Fibroblast of lung (primary cell): ENCODE data around the gene EEF1A2. TPM values are rescaled to one million over a fixed set of nuclear protein-coding genes. Genes with fewer than 3 reads are reported as not detected.

Source experiments
- DNase-seq, 2 donors: peaks; one replicate each; pipeline versions ENCODE4 v3.0.0 to v3.0.0-alpha.2; 2010; ENCODE audit warnings: low read depth in 2 of 2
- H2AFZ ChIP-seq: 2 replicates; pipeline ENCODE4 v1.5.1; 2012; ENCODE audit warnings: low read length, control low read depth, inconsistent platforms
- H3K27ac ChIP-seq: 2 replicates; pipeline ENCODE4 v1.5.1; 2011; ENCODE audit warnings: low read length, control low read depth; ENCODE audit not compliant: insufficient read depth
- H3K27me3 ChIP-seq: 2 replicates; pipeline ENCODE4 v1.5.1; 2011; ENCODE audit warnings: mild to moderate bottlenecking, low read length; ENCODE audit not compliant: control insufficient read depth, insufficient read depth
- H3K36me3 ChIP-seq: 2 replicates; pipeline ENCODE4 v1.5.1; 2011; ENCODE audit warnings: low read length; ENCODE audit not compliant: control insufficient read depth, insufficient read depth
- H3K4me1 ChIP-seq: 2 replicates; pipeline ENCODE4 v1.5.1; 2011; ENCODE audit warnings: low read length; ENCODE audit not compliant: control insufficient read depth, insufficient read depth; ENCODE audit errors: extremely low read depth
- H3K4me2 ChIP-seq: 2 replicates; pipeline ENCODE4 v1.5.1; 2011; ENCODE audit warnings: low read length, control low read depth; ENCODE audit not compliant: insufficient read depth; ENCODE audit errors: extremely low read depth
- H3K4me3 ChIP-seq, 4 experiments: fragments of 200-600 bp in 1 of 4; sonication (generic) in 1 of 4; replicated peaks in 1 of 4; 2 replicates each; pipeline ENCODE4 v1.5.1; 2011 to 2016; ENCODE audit warnings: low read length in 4 of 4, low read depth in 3 of 4, mild to moderate bottlenecking in 3 of 4, control low read depth in 2 of 4, inconsistent platforms in 1 of 4, mixed read lengths in 1 of 4; ENCODE audit not compliant: insufficient read depth in 1 of 4; ENCODE audit errors: control extremely low read depth in 1 of 4
- H3K79me2 ChIP-seq: 2 replicates; pipeline ENCODE4 v1.5.1; 2012; ENCODE audit warnings: mild to moderate bottlenecking, low read length, inconsistent platforms; ENCODE audit not compliant: control insufficient read depth, insufficient read depth
- H3K9ac ChIP-seq: 2 replicates; pipeline ENCODE4 v1.5.1; 2011; ENCODE audit warnings: mild to moderate bottlenecking, low read length, control low read depth; ENCODE audit not compliant: insufficient read depth
- H3K9me3 ChIP-seq: 2 replicates; pipeline ENCODE4 v1.5.1; 2012; ENCODE audit warnings: low read depth, low read length; ENCODE audit not compliant: control insufficient read depth, insufficient read depth
- H4K20me1 ChIP-seq: 2 replicates; pipeline ENCODE4 v1.5.1; 2011; ENCODE audit warnings: low read length; ENCODE audit not compliant: control insufficient read depth, insufficient read depth; ENCODE audit errors: extremely low read depth
- CTCF ChIP-seq, 2 donors: IDR thresholded peaks in 1 of 2; conservative IDR thresholded peaks in 1 of 2; 1 replicate in 1 of 2; 2 replicates in 1 of 2; pipeline ENCODE4 v1.5.1; 2011 to 2012; ENCODE audit warnings: low read length in 2 of 2, control low read depth in 1 of 2, inconsistent platforms in 1 of 2, low read depth in 1 of 2, mild to moderate bottlenecking in 1 of 2
- EZH2 ChIP-seq: IDR thresholded peaks from 2 replicates; pipeline ENCODE4 v1.5.1; 2012; ENCODE audit warnings: low read length, control low read depth, mild to moderate bottlenecking; ENCODE audit errors: missing control alignments
- polyA plus RNA-seq, 2 donors: library from polyadenylated mRNA; depleted of rRNA in 1 of 2; stranded (reverse) in 1 of 2; unstranded in 1 of 2; fragments of >200 nt; gene quantifications; 2 replicates each; pipeline ENCODE4 v1.2.1, GENCODE V29; 2011 to 2012; ENCODE audit warnings: missing spikeins in 1 of 2
- total RNA-seq: library from RNA; depleted of rRNA; stranded (reverse); fragments of >200 nt; gene quantifications from 2 replicates; pipeline ENCODE4 v1.2.1, GENCODE V29; 2014

EEF1A2 gene
- total and polyA plus RNA-seq, 2 donors (not counting 1 experiment from before 2014, with no cell fraction given), result 0.16 to 1.7 TPM

GRCh38 chr20:63507083-63507743 lies 8.3 kb upstream of the EEF1A2 start:
- H3K4me2 ChIP-seq, result no peak overlapping the region
- H3K36me3 ChIP-seq, result no peaks in the 10 kb centered on the region
- H2AFZ ChIP-seq, result no peak overlapping the region
- no peaks in the 10 kb centered on the region for H4K20me1 ChIP-seq
- H3K79me2 ChIP-seq, result no peaks in the 10 kb centered on the region
- H3K27me3 ChIP-seq, result peaks cover 2% of the 10 kb centered on the region
- H3K9me3 ChIP-seq, result no peaks in the 10 kb centered on the region
- H3K9ac ChIP-seq, result no peak overlapping the region
- H3K4me1 ChIP-seq, result no peaks in the 10 kb centered on the region
- no peak overlapping the region for H3K4me3 ChIP-seq
- no peak for DNase-seq
- TF ChIP-seq CTCF (conservative IDR thresholded peaks at IDR 0.05 in 1 of 2, IDR thresholded peaks at IDR 0.05 in 1 of 2; ENCODE audit: low read depth in 1 of 2, low read length in 2 of 2) (no peak), EZH2 (no peak)
- no peak overlapping the region for H3K27ac ChIP-seq

- H3K27ac ChIP-seq, result no peak overlapping the region
- no peak overlapping the region for H2AFZ ChIP-seq
- H3K79me2 ChIP-seq, result no peaks in the 10 kb centered on the region
- no peak overlapping the region for H3K4me2 ChIP-seq
- peaks cover 2% of the 10 kb centered on the region for H3K27me3 ChIP-seq
- no peaks in the 10 kb centered on the region for H3K9me3 ChIP-seq
- H3K4me3 ChIP-seq, result no peak overlapping the region
- H3K9ac ChIP-seq, result no peak overlapping the region
- no peaks in the 10 kb centered on the region for H4K20me1 ChIP-seq
- no peaks in the 10 kb centered on the region for H3K36me3 ChIP-seq
- TF ChIP-seq EZH2 (no peak), CTCF (conservative IDR thresholded peaks at IDR 0.05 in 1 of 2, IDR thresholded peaks at IDR 0.05 in 1 of 2; ENCODE audit: low read depth in 1 of 2, low read length in 2 of 2) (no peak)
- H3K4me1 ChIP-seq, result no peaks in the 10 kb centered on the region
- DNase-seq, result no peak
These were observed 6.8 kb upstream of the EEF1A2 start for GRCh38 chr20:63505723-63506122.

GRCh38 chr20:63505281-63505680 lies 6.4 kb upstream of the EEF1A2 start:
- H3K4me1 ChIP-seq, result no peaks in the 10 kb centered on the region
- H3K27ac ChIP-seq, result no peak overlapping the region
- no peak overlapping the region for H3K4me3 ChIP-seq
- no peak for DNase-seq
- no peaks in the 10 kb centered on the region for H3K36me3 ChIP-seq
- peaks cover 2% of the 10 kb centered on the region for H3K27me3 ChIP-seq
- H2AFZ ChIP-seq, result no peak overlapping the region
- H3K9me3 ChIP-seq, result no peaks in the 10 kb centered on the region
- TF ChIP-seq EZH2, result no peak
- no peak for TF ChIP-seq CTCF (conservative IDR thresholded peaks at IDR 0.05 in 1 of 2, IDR thresholded peaks at IDR 0.05 in 1 of 2; ENCODE audit: low read depth in 1 of 2, low read length in 2 of 2)
- H3K9ac ChIP-seq, result no peak overlapping the region
- H3K79me2 ChIP-seq, result no peaks in the 10 kb centered on the region
- H3K4me2 ChIP-seq, result no peak overlapping the region
- H4K20me1 ChIP-seq, result no peaks in the 10 kb centered on the region
